GM12878 (cell line): ENCODE data around the gene CYB5R2. TPM values are rescaled to one million over a fixed set of nuclear protein-coding genes. Genes with fewer than 3 reads are reported as not detected.
A peak's percentile ranks its signal among the peaks of the same experiment; 100 is the strongest.

Source experiments
- ASH2L ChIP-seq: fragments of 300-600, 200-600 bp; sonication (generic); IDR thresholded peaks from 2 replicates; pipeline ENCODE4 v1.6.1; 2017; ENCODE audit warnings: low read depth, mild to moderate bottlenecking, borderline replicate concordance
- HDAC6 ChIP-seq: fragments of 200-600 bp; sonication (generic); IDR thresholded peaks from one replicate; pipeline ENCODE4 v1.8.0; 2017; ENCODE audit warnings: antibody characterized with exemption; ENCODE audit not compliant: unreplicated experiment
- MTA2 ChIP-seq: fragments of 450-650 bp; IDR thresholded peaks from 2 replicates; pipeline ENCODE4 v1.6.1; 2016; ENCODE audit warnings: low read depth, mild to moderate bottlenecking, moderate library complexity
- RBBP5 ChIP-seq: fragments of 200-600 bp; sonication (generic); conservative IDR thresholded peaks from 2 replicates; pipeline ENCODE4 v1.6.1; 2016
- ZNF207 ChIP-seq: fragments of 450-650 bp; IDR thresholded peaks from 2 replicates; pipeline ENCODE4 v1.6.1; 2014; ENCODE audit warnings: antibody characterized with exemption, mild to moderate bottlenecking, borderline replicate concordance
- polyA plus RNA-seq, 11 experiments: library from polyadenylated mRNA; depleted of rRNA in 4 of 11; unstranded in 6 of 11; stranded (reverse) in 5 of 11; fragments of >200 nt; fragmentation: Nextera tagmentation in 4 of 11; fragmentation: Illumina TruSeq in 1 of 11; extraction: Ambion mirVana in 4 of 11; extraction: Trizol in 1 of 11; gene quantifications; 1 replicate in 1 of 11; 2 replicates in 10 of 11; pipeline versions ENCODE4 v1.2.1 to v1.2.3, GENCODE V29; 2011 to 2016; ENCODE audit warnings: inconsistent platforms in 2 of 11, missing spikeins in 2 of 11, low read depth in 1 of 11
- total RNA-seq, 4 experiments: library from RNA; depleted of rRNA in 3 of 4; stranded (reverse); fragments of >200 nt in 3 of 4; fragmentation: Illumina TruSeq in 1 of 4; extraction: Trizol in 1 of 4; gene quantifications; 2 replicates each; pipeline versions ENCODE4 v1.2.1 to v1.2.3, GENCODE V29; 2013 to 2021
- TF ChIP-seq, protein P1 (sequence below): IDR thresholded peaks from 2 replicates; pipeline ENCODE4 v1.6.1; 2012; ENCODE audit warnings: low read length, inconsistent platforms
- TF ChIP-seq, protein P2 (sequence below): fragments of 450-650 bp; IDR thresholded peaks from 2 replicates; pipeline ENCODE4 v1.6.1; 2017; ENCODE audit warnings: mild to moderate bottlenecking
- TF ChIP-seq, protein P3 (sequence below): fragments of 450-650 bp; formaldehyde crosslinking; IDR thresholded peaks from 2 replicates; pipeline ENCODE4 v1.5.0; 2022; ENCODE audit warnings: mild to moderate bottlenecking, missing genetic modification characterization

The CYB5R2 gene
- total and polyA plus RNA-seq, 10 of the 15 experiments (the other 5 are each of a cell fraction or from before 2014, with no cell fraction given): 21.0 to 111 (median 70.4) TPM

DNA sequence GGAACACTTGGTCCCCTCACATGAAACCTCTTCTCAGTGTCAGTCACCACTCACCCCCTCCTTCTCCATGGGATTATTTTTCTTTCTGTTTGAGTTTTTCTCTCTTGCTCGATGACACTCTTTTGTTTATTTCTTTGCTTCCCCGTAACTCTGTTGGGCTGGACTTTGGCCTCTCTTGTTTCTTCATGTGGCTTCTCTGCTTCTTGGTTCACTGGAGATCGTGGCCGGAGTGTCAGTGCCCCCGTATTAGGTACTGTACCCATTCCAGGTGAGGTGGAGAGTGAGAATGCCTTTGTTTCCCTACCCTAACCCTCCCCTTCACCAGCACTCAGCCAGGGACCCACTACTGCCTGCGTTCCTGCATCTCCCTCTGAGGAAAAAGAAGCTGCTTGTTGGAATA, 32.5 kb downstream of the CYB5R2 start (continued):
- TF ChIP-seq, protein P1, sequence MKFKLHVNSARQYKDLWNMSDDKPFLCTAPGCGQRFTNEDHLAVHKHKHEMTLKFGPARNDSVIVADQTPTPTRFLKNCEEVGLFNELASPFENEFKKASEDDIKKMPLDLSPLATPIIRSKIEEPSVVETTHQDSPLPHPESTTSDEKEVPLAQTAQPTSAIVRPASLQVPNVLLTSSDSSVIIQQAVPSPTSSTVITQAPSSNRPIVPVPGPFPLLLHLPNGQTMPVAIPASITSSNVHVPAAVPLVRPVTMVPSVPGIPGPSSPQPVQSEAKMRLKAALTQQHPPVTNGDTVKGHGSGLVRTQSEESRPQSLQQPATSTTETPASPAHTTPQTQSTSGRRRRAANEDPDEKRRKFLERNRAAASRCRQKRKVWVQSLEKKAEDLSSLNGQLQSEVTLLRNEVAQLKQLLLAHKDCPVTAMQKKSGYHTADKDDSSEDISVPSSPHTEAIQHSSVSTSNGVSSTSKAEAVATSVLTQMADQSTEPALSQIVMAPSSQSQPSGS: no peak
- TF ChIP-seq ZNF207: no peak
- TF ChIP-seq MTA2: peak; percentile 41; the same call in 1 of the 2 replicates
- no peak for TF ChIP-seq HDAC6
- TF ChIP-seq, protein P2, sequence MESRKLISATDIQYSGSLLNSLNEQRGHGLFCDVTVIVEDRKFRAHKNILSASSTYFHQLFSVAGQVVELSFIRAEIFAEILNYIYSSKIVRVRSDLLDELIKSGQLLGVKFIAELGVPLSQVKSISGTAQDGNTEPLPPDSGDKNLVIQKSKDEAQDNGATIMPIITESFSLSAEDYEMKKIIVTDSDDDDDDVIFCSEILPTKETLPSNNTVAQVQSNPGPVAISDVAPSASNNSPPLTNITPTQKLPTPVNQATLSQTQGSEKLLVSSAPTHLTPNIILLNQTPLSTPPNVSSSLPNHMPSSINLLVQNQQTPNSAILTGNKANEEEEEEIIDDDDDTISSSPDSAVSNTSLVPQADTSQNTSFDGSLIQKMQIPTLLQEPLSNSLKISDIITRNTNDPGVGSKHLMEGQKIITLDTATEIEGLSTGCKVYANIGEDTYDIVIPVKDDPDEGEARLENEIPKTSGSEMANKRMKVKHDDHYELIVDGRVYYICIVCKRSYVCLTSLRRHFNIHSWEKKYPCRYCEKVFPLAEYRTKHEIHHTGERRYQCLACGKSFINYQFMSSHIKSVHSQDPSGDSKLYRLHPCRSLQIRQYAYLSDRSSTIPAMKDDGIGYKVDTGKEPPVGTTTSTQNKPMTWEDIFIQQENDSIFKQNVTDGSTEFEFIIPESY: no peak
- no peak for TF ChIP-seq RBBP5
- TF ChIP-seq ASH2L: no peak
- TF ChIP-seq, protein P3, sequence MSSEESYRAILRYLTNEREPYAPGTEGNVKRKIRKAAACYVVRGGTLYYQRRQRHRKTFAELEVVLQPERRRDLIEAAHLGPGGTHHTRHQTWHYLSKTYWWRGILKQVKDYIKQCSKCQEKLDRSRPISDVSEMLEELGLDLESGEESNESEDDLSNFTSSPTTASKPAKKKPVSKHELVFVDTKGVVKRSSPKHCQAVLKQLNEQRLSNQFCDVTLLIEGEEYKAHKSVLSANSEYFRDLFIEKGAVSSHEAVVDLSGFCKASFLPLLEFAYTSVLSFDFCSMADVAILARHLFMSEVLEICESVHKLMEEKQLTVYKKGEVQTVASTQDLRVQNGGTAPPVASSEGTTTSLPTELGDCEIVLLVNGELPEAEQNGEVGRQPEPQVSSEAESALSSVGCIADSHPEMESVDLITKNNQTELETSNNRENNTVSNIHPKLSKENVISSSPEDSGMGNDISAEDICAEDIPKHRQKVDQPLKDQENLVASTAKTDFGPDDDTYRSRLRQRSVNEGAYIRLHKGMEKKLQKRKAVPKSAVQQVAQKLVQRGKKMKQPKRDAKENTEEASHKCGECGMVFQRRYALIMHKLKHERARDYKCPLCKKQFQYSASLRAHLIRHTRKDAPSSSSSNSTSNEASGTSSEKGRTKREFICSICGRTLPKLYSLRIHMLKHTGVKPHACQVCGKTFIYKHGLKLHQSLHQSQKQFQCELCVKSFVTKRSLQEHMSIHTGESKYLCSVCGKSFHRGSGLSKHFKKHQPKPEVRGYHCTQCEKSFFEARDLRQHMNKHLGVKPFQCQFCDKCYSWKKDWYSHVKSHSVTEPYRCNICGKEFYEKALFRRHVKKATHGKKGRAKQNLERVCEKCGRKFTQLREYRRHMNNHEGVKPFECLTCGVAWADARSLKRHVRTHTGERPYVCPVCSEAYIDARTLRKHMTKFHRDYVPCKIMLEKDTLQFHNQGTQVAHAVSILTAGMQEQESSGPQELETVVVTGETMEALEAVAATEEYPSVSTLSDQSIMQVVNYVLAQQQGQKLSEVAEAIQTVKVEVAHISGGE (CRISPR knock-in tag): no peak
